Epithelial cell of proximal tubule (primary cell): ENCODE measurements around the gene TMEM213. TPM values are rescaled to one million over a fixed set of nuclear protein-coding genes. Genes with fewer than 3 reads are reported as not detected.

Source experiments
- DNase-seq: peaks from one replicate; pipeline ENCODE4 v3.0.0-alpha.2; 2011; ENCODE audit warnings: low read depth
- H3K4me3 ChIP-seq: 2 replicates; pipeline ENCODE4 v1.5.1; 2011; ENCODE audit warnings: low read depth, mild to moderate bottlenecking, low read length
- CTCF ChIP-seq: conservative IDR thresholded peaks from 2 replicates; pipeline ENCODE4 v1.5.1; 2012; ENCODE audit warnings: low read depth, mild to moderate bottlenecking, low read length
- total RNA-seq: library from RNA; depleted of rRNA; stranded (reverse); fragments of >200 nt; gene quantifications from 2 replicates; pipeline ENCODE4 v1.2.3, GENCODE V29; 2015

TMEM213 gene
- total RNA-seq, 1 donor from 2014 or later: not detected

DNA sequence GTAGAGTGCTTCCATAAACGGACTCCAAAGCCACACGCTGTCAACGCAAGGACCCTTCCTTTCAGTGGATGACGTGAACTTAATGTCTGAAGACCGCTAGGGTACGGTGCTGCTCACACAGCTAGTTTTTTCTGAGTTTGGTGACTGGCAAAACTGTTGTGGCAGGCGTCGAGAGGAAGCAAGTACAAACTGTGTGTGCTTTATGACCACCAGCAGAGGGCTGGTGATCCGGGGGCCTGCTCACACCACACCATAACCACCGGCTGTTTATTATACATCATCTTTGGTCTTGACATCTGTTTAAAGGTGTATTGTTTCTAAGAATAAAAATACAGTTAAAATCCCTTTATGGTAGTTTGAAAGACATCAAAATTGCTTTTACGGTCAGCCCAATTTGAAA is 37.3 kb downstream of the TMEM213 start:
- TF ChIP-seq CTCF: no peak
- H3K4me3 ChIP-seq: no peak overlapping the region
- DNase-seq: no peak

DNA sequence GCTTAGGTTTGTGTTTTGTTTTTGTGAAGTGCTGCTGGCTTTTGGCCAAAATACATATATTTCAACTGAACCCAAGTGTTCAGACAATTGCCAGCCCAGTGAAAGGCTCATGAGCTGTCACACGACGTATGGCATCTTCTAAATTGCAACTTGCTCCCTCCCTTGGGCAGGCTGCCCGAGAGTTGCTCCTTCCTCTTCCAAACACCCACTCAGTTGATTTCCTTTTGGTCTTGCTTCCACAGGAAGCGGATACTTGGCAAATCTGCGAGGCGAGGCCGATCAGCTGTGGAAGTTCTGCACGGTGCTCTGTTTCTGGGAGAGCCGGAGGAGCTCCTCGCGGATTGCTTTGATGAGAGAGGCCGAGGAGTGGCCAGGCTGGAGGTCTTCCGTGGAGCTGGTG is 39.8 kb downstream of the TMEM213 start:
- DNase-seq: no peak
- no peak for TF ChIP-seq CTCF
- no peak overlapping the region for H3K4me3 ChIP-seq

GRCh38 chr7:138838166-138838565 is 40.4 kb downstream of the TMEM213 start:
- TF ChIP-seq CTCF: no peak
- no peak overlapping the region for H3K4me3 ChIP-seq
- no peak for DNase-seq

GRCh38 chr7:138842111-138842510 is 44.3 kb downstream of the TMEM213 start:
- no peak for TF ChIP-seq CTCF
- DNase-seq: no peak

DNA sequence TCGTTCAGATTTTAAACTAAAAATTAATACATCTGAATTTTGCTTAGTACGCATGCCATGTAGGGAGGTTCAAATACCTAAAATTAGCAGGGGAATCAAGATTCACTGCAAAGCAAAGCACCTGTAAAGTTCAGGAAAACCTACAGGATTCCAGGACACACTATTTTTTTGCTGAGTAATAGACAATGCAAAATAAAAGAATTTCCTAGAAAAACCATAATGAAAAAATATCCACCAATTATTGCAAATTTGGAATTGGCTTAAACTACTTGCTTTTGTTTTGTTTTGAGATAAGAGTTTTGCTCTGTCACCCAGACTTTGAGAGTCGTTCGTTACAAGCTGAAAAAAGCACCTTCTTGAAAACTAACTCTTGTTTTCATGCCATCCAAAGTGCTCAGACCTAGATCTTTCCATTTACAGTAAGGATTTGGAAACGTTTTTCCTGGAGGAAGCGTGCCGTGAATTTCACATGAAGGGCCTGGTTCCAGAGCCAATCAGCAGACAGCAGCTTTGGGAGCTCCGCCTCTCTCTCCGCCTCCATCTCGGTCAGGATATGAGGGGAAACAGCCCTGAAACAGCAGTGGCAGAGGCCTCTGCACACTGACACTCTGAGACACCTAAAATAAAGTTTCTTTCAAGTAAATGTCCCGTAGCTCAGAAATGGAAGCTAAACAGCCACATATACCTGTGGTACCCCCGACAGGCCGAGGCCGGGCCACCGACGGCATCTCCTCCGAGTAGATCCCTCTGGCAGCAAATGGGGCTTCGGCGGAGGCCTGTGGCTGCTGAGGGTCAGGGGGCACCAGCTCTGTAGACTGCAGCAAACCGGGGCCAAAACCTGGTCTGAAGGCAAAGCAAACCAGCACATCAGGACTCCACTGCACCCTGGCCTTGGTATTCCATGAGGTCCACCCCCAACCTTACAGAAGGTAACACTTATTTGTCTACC is 46.1 kb downstream of the TMEM213 start:
- TF ChIP-seq CTCF: no peak
- no peak overlapping the region for H3K4me3 ChIP-seq
- DNase-seq: no peak

More at GRCh38 chr7:138842111-138842510, 44.3 kb downstream of the TMEM213 start:
- H3K4me3 ChIP-seq: no peak overlapping the region

GRCh38 chr7:138845711-138846110 is 47.9 kb downstream of the TMEM213 start:
- H3K4me3 ChIP-seq: no peak overlapping the region
- no peak for TF ChIP-seq CTCF
- no peak for DNase-seq
